Measurements from ENCODE around the gene CCBE1. TPM values are rescaled to one million over a fixed set of nuclear protein-coding genes. Genes with fewer than 3 reads are reported as not detected.

The CCBE1 gene
- total and polyA plus RNA-seq, 2 of the 4 experiments (the other 2 are of a cell fraction) = 64.8 to 148 TPM

GRCh38 chr18:59570101-59570775 lies 127.0 kb downstream of the CCBE1 start:
- 55% methylated on average over 4 of the region's 6 CpGs; no CpG with 5 or more reads in 1 of the 2 experiments for WGBS, 2 experiments (ENCODE audit: extremely low coverage in 2 of 2, insufficient read length in 1 of 2)
- Histone ChIP-seq H3K79me1 (ENCODE audit: low read depth in 1 of 2, low read length in 2 of 2) (peaks cover 28 to 57% of the 10 kb centered on the region in 2 experiments; a peak in 3 of 4 replicates), H3K4me3 (ENCODE audit: insufficient read depth, low read depth, low read length) (no peak overlapping the region), H3K18ac (ENCODE audit: low read depth, low read length) (no peak overlapping the region; the same call in 1 of the 2 replicates), H2BK20ac (ENCODE audit: low read depth, low read length) (no peak overlapping the region), H2BK5ac (ENCODE audit: low read depth, low read length, poor library complexity, severe bottlenecking) (no peak overlapping the region), H3K56ac (ENCODE audit: extremely low read depth, insufficient read depth, low read length) (no peak overlapping the region), H2BK15ac (ENCODE audit: low read depth, low read length) (0 out of 3 replicates have a peak overlapping the region, but pooled peaks have one; percentile 22), H4K8ac (ENCODE audit: low read depth in 2 of 2, low read length in 2 of 2) (no peak overlapping the region), H3K23ac (ENCODE audit: low read depth, low read length) (no peak overlapping the region), H3K36me3 (ENCODE audit: control insufficient read depth, insufficient read depth, low read length) (no peaks in the 10 kb centered on the region), H3K9me3 (ENCODE audit: control insufficient read depth, insufficient read depth, low read length) (no peaks in the 10 kb centered on the region), H3K9ac (ENCODE audit: low read depth, low read length) (no peak overlapping the region), H3K14ac (replicated peaks; ENCODE audit: low read depth, low read length) (peak overlapping the region; percentile 3; the same call in 1 of the 2 replicates), H2AK5ac (ENCODE audit: low read depth, low read length) (no peak overlapping the region), H3K9me1 (ENCODE audit: insufficient read depth, low read length) (peaks cover 4% of the 10 kb centered on the region; the same call in 1 of the 2 replicates), H3K4ac (ENCODE audit: low read depth, low read length) (no peak overlapping the region), H2AK9ac (replicated peaks; ENCODE audit: low read depth, low read length, poor library complexity) (no peak overlapping the region), H2BK120ac (ENCODE audit: low read depth, low read length) (no peak overlapping the region), H2AFZ (replicated peaks; ENCODE audit: low read length, poor library complexity) (peak overlapping the region; percentile 1), H4K5ac (ENCODE audit: low read depth, low read length) (no peak overlapping the region; the same call in 1 of the 2 replicates), H4K20me1 (ENCODE audit: insufficient read depth, low read length) (peaks cover 13% of the 10 kb centered on the region), H3K4me2 (ENCODE audit: low read depth, low read length) (no peak overlapping the region), H4K91ac (ENCODE audit: insufficient read depth, low read depth, low read length) (no peak overlapping the region), H3K4me1 (ENCODE audit: control insufficient read depth, insufficient read depth, low read length) (peaks cover 13% of the 10 kb centered on the region; the same call in 1 of the 2 replicates), H3K27me3 (ENCODE audit: control insufficient read depth, insufficient read depth, low read length) (no peaks in the 10 kb centered on the region), H3K27ac (ENCODE audit: insufficient read depth, low read length) (no peak overlapping the region)
- TF ChIP-seq MAZ (IDR thresholded peaks at IDR 0.05; ENCODE audit: borderline replicate concordance, low read depth, low read length) (no peak), FOS (IDR thresholded peaks at IDR 0.05; ENCODE audit: low read depth, low read length) (no peak), BHLHE40 (IDR thresholded peaks at IDR 0.05; ENCODE audit: low read depth, low read length) (no peak), CEBPB (IDR thresholded peaks at IDR 0.05; ENCODE audit: low read depth, low read length) (no peak), RFX5 (IDR thresholded peaks at IDR 0.05; ENCODE audit: low read depth, low read length) (no peak), NFE2L2 (IDR thresholded peaks at IDR 0.05; ENCODE audit: low read depth, low read length) (no peak), CHD1 (IDR thresholded peaks at IDR 0.05; ENCODE audit: low read depth, low read length) (no peak), POLR2A (IDR thresholded peaks at IDR 0.05; ENCODE audit: low read depth, low read length) (no peak), RAD21 (IDR thresholded peaks at IDR 0.05; ENCODE audit: low read length) (no peak), RCOR1 (IDR thresholded peaks at IDR 0.05; ENCODE audit: insufficient replicate concordance, low read length) (no peak), MAFK (IDR thresholded peaks at IDR 0.05; ENCODE audit: low read depth, low read length) (no peak), SMC3 (IDR thresholded peaks at IDR 0.05; ENCODE audit: low read depth, low read length) (no peak), USF2 (IDR thresholded peaks at IDR 0.05; ENCODE audit: low read depth, low read length) (no peak), ELK1 (IDR thresholded peaks at IDR 0.05; ENCODE audit: borderline replicate concordance, low read depth, low read length) (no peak), CTCF (conservative IDR thresholded peaks at IDR 0.05; ENCODE audit: low read depth, low read length) (no peak)
- ChIA-PET POLR2A (ENCODE audit: unreplicated experiment) (no interaction called here), CTCF (no interaction called here)
- no TSS peak for BruUV-seq (replicated peaks)
- intact Hi-C loops (cut with micrococcal nuclease) = no loop called here
- dilution Hi-C loops (cut with HindIII; ENCODE audit: low sequenced_read_pairs, unreplicated experiment) = no loop called here
- DNase-seq (peak; percentile 18), ATAC-seq (ENCODE audit: low read depth) (no peak)
- in situ Hi-C loops (cut with MboI; ENCODE audit: low sequenced_read_pairs) = no loop called here

All from IMR-90 (cell line).